OCI-LY7 (cell line): ENCODE data around the gene OR13J1.

Source experiments
- CTCF ChIP-seq: fragments of 200-600 bp; sonication (generic); conservative IDR thresholded peaks from 2 replicates; pipeline ENCODE4 v1.5.1; 2014; ENCODE audit warnings: mild to moderate bottlenecking, antibody characterized with exemption, low read length, moderate library complexity, mixed read lengths
- EZH2phosphoT487 ChIP-seq: fragments of 200-600 bp; sonication (generic); IDR thresholded peaks from 2 replicates; pipeline ENCODE4 v1.6.1; 2018; ENCODE audit warnings: low read depth, borderline replicate concordance, mild to moderate bottlenecking, mixed run types, antibody characterized with exemption, low read length, moderate library complexity, mixed read lengths

- peak; percentile 98 for TF ChIP-seq CTCF
- no peak for TF ChIP-seq EZH2phosphoT487
These were observed 44.0 kb downstream of the OR13J1 start for GRCh38 chr9:35826071-35826701.
